Measurements from ENCODE around the gene DUS1L.

- TF ChIP-seq CTCF (IDR thresholded peaks at IDR 0.05) = no peak
- TF ChIP-seq POLR2A (IDR thresholded peaks at IDR 0.05) = no peak
Measured at GRCh38 chr17:82098939-82099763, 33.5 kb upstream of the DUS1L start.
